ENCODE results near the gene PRDM16. TPM values are rescaled to one million over a fixed set of nuclear protein-coding genes. Genes with fewer than 3 reads are reported as not detected.

The PRDM16 gene
- total and polyA plus RNA-seq, 2 donors (not counting 1 experiment from before 2014, with no cell fraction given), result 0.03 to 0.12 TPM

DNA sequence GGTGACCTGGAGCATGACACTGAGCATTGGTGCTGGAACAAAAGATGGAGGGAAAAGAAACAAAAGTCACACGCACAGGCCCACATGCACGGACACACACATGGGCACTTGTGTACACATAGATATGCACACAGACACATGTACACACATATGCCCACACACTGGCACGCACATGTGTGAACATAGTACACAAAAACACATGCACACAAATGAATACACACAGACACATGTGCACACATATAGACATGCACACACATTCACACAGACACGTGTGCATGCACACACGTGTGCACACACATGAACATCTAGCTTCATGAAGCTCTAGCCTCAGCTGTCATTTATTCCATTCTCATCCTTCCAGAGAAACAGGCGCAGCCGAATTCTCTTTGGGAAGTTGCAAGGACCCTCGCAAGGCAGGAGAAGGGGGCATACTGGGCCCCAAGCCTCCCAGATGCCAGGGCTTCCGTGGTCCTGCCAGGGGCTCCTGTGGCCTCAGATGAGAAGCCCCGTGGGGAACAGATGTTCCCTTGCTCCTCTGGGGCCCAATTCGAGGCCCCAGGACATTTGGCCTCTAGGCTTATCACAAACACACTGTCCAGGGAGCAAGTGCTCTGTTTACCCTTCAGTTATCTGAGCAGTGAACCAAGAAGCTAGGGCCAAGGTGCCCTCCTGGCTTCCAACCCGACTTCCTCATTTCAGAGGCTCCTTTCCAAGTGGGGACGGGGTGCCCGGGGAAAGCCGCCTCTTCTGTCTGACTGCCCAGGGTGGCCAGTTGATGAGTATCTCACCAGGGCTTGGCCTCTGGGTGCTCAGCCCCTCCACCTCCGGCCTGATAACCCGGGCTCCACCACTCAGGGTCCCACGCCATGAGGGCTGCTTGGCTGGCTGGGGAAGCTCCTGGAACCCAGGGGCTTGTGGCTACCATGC, 269.1 kb downstream of the PRDM16 start:
- Histone ChIP-seq H3K36me3 (replicated peaks in 1 of 2; ENCODE audit: control extremely low read depth in 1 of 2, control insufficient read depth in 1 of 2, extremely low read depth in 1 of 2, insufficient read depth in 2 of 2, low read length in 1 of 2) (no peaks in the 10 kb centered on the region), H3K4me1 (ENCODE audit: control insufficient read depth in 2 of 2, insufficient read depth in 2 of 2, low read length in 2 of 2) (no peaks in the 10 kb centered on the region), H3K27ac (ENCODE audit: low read length in 2 of 2) (no peak overlapping the region), H3K79me2 (ENCODE audit: control insufficient read depth, insufficient read depth, low read length) (no peaks in the 10 kb centered on the region), H3K9ac (ENCODE audit: low read length) (no peak overlapping the region), H3K9me3 (ENCODE audit: control extremely low read depth in 1 of 3, control insufficient read depth in 2 of 3, insufficient read depth in 1 of 3, low read length in 2 of 3) (peaks cover 0 to 45% (median 0%) of the 10 kb centered on the region in 3 donors), H3K4me2 (replicated peaks; ENCODE audit: low read depth, low read length, poor library complexity, severe bottlenecking) (no peak overlapping the region), H4K20me1 (ENCODE audit: control insufficient read depth, insufficient read depth, low read length, poor library complexity, severe bottlenecking) (no peaks in the 10 kb centered on the region), H3K27me3 (replicated peaks in 1 of 4; ENCODE audit: control extremely low read depth in 1 of 4, control insufficient read depth in 3 of 4, insufficient read depth in 4 of 4, low read length in 3 of 4) (no peaks in the 10 kb centered on the region), H3K4me3 (ENCODE audit: control extremely low read depth in 1 of 5, extremely low read depth in 1 of 5, insufficient read depth in 1 of 5, low read depth in 2 of 5, low read length in 4 of 5) (no peak overlapping the region), H2AFZ (ENCODE audit: insufficient read depth, low read depth, low read length, poor library complexity, severe bottlenecking) (no peak overlapping the region)
- no peak for DNase-seq
- intact Hi-C loops (cut with micrococcal nuclease), result no loop called here
- Mint-ChIP-seq H3K4me3 (no peak overlapping the region), H3K27me3 (no peaks in the 10 kb centered on the region), H3K9me3 (ENCODE audit: insufficient read depth) (no peaks in the 10 kb centered on the region), H3K4me1 (no peaks in the 10 kb centered on the region), H3K27ac (no peak overlapping the region)
- ChIA-PET POLR2A (no interaction called here), CTCF (no interaction called here)
- TF ChIP-seq, protein P1, sequence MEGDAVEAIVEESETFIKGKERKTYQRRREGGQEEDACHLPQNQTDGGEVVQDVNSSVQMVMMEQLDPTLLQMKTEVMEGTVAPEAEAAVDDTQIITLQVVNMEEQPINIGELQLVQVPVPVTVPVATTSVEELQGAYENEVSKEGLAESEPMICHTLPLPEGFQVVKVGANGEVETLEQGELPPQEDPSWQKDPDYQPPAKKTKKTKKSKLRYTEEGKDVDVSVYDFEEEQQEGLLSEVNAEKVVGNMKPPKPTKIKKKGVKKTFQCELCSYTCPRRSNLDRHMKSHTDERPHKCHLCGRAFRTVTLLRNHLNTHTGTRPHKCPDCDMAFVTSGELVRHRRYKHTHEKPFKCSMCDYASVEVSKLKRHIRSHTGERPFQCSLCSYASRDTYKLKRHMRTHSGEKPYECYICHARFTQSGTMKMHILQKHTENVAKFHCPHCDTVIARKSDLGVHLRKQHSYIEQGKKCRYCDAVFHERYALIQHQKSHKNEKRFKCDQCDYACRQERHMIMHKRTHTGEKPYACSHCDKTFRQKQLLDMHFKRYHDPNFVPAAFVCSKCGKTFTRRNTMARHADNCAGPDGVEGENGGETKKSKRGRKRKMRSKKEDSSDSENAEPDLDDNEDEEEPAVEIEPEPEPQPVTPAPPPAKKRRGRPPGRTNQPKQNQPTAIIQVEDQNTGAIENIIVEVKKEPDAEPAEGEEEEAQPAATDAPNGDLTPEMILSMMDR (IDR thresholded peaks at IDR 0.05), result no peak
- TF ChIP-seq EZH2 (IDR thresholded peaks at IDR 0.05; ENCODE audit: borderline replicate concordance, insufficient read depth, low read depth, low read length, poor library complexity, severe bottlenecking), result no peak
- WGBS (ENCODE audit: insufficient coverage), result 66% methylated on average over 17 of the region's 18 CpGs
- no peak for ATAC-seq (ENCODE audit: low read depth)

DNA sequence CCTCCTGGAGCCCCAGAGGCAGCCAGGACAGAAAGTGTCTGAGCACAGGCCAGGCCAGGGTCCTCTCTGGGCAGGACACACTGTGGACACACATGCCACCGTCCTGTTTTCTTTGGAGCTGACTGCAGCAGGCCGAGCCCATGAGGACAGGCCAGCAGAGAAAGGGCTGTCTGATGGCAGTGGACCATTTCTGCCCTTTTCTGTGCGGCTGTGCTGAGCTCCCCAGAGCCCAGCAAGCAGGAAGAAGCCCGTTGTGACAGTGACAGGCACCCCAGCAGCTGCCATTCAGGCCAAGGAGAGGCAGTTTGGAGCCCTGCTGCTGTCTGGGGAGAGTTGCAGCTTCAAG, 269.7 kb downstream of the PRDM16 start:
- H3K4me3 ChIP-seq (ENCODE audit: control extremely low read depth in 1 of 5, extremely low read depth in 1 of 5, insufficient read depth in 1 of 5, low read depth in 2 of 5, low read length in 4 of 5), result no peak overlapping the region
- peaks cover 0 to 49% (median 0%) of the 10 kb centered on the region in 3 donors for H3K9me3 ChIP-seq (ENCODE audit: control extremely low read depth in 1 of 3, control insufficient read depth in 2 of 3, insufficient read depth in 1 of 3, low read length in 2 of 3)
- H3K4me1 ChIP-seq (ENCODE audit: control insufficient read depth in 2 of 2, insufficient read depth in 2 of 2, low read length in 2 of 2), result no peaks in the 10 kb centered on the region
- no peaks in the 10 kb centered on the region for H4K20me1 ChIP-seq (ENCODE audit: control insufficient read depth, insufficient read depth, low read length, poor library complexity, severe bottlenecking)
- ATAC-seq (ENCODE audit: low read depth) (no peak), DNase-seq (no peak)
- H3K79me2 ChIP-seq (ENCODE audit: control insufficient read depth, insufficient read depth, low read length), result no peaks in the 10 kb centered on the region
- TF ChIP-seq, protein P1 (IDR thresholded peaks at IDR 0.05), result no peak
- no peak for TF ChIP-seq EZH2 (IDR thresholded peaks at IDR 0.05; ENCODE audit: borderline replicate concordance, insufficient read depth, low read depth, low read length, poor library complexity, severe bottlenecking)
- H3K27ac Mint-ChIP-seq, result no peak overlapping the region
- no peaks in the 10 kb centered on the region for H3K9me3 Mint-ChIP-seq (ENCODE audit: insufficient read depth)
- WGBS (ENCODE audit: insufficient coverage), result 47% methylated on average over 4 of the region's 4 CpGs
- no peaks in the 10 kb centered on the region for H3K27me3 ChIP-seq (replicated peaks in 1 of 4; ENCODE audit: control extremely low read depth in 1 of 4, control insufficient read depth in 3 of 4, insufficient read depth in 4 of 4, low read length in 3 of 4)
- no peaks in the 10 kb centered on the region for H3K36me3 ChIP-seq (replicated peaks in 1 of 2; ENCODE audit: control extremely low read depth in 1 of 2, control insufficient read depth in 1 of 2, extremely low read depth in 1 of 2, insufficient read depth in 2 of 2, low read length in 1 of 2)
- no peak overlapping the region for H3K4me2 ChIP-seq (replicated peaks; ENCODE audit: low read depth, low read length, poor library complexity, severe bottlenecking)
- H2AFZ ChIP-seq (ENCODE audit: insufficient read depth, low read depth, low read length, poor library complexity, severe bottlenecking), result no peak overlapping the region
- H3K9ac ChIP-seq (ENCODE audit: low read length), result no peak overlapping the region
- no peaks in the 10 kb centered on the region for H3K27me3 Mint-ChIP-seq
- ChIA-PET CTCF (no interaction called here), POLR2A (no interaction called here)
- intact Hi-C loops (cut with micrococcal nuclease), result no loop called here
- H3K4me3 Mint-ChIP-seq, result no peak overlapping the region
- no peaks in the 10 kb centered on the region for H3K4me1 Mint-ChIP-seq
- H3K27ac ChIP-seq (ENCODE audit: low read length in 2 of 2), result no peak overlapping the region
